Measurements from ENCODE around the gene LEFTY1. TPM values are rescaled to one million over a fixed set of nuclear protein-coding genes. Genes with fewer than 3 reads are reported as not detected.
A peak's percentile ranks its signal among the peaks of the same experiment; 100 is the strongest.

Gene LEFTY1
- total and polyA plus RNA-seq, 9 of the 15 experiments (the other 6 are each of a cell fraction or from before 2014, with no cell fraction given), result 0.07 to 0.24 (median 0.17) TPM; not detected in 5

DNA sequence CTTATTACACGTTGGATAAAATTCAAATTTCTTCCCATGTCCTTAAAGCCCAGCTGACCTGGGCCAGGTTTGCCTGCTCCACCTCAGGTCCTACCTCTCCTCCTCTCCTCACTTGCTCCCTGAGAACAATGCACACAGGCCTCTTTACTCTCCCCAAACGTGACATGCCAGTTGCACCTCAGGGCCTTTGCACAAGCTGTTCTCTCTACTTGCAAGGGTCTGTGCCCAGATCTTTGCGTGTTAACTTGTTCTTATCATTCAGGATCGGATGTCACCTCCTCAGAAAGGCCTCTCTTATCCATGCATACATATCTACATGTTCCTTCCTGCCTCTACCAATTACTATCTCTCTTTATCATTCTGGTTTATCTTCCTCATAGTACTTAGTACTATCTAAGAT is 14.7 kb upstream of the LEFTY1 start (continued):
- TF ChIP-seq, protein P1, sequence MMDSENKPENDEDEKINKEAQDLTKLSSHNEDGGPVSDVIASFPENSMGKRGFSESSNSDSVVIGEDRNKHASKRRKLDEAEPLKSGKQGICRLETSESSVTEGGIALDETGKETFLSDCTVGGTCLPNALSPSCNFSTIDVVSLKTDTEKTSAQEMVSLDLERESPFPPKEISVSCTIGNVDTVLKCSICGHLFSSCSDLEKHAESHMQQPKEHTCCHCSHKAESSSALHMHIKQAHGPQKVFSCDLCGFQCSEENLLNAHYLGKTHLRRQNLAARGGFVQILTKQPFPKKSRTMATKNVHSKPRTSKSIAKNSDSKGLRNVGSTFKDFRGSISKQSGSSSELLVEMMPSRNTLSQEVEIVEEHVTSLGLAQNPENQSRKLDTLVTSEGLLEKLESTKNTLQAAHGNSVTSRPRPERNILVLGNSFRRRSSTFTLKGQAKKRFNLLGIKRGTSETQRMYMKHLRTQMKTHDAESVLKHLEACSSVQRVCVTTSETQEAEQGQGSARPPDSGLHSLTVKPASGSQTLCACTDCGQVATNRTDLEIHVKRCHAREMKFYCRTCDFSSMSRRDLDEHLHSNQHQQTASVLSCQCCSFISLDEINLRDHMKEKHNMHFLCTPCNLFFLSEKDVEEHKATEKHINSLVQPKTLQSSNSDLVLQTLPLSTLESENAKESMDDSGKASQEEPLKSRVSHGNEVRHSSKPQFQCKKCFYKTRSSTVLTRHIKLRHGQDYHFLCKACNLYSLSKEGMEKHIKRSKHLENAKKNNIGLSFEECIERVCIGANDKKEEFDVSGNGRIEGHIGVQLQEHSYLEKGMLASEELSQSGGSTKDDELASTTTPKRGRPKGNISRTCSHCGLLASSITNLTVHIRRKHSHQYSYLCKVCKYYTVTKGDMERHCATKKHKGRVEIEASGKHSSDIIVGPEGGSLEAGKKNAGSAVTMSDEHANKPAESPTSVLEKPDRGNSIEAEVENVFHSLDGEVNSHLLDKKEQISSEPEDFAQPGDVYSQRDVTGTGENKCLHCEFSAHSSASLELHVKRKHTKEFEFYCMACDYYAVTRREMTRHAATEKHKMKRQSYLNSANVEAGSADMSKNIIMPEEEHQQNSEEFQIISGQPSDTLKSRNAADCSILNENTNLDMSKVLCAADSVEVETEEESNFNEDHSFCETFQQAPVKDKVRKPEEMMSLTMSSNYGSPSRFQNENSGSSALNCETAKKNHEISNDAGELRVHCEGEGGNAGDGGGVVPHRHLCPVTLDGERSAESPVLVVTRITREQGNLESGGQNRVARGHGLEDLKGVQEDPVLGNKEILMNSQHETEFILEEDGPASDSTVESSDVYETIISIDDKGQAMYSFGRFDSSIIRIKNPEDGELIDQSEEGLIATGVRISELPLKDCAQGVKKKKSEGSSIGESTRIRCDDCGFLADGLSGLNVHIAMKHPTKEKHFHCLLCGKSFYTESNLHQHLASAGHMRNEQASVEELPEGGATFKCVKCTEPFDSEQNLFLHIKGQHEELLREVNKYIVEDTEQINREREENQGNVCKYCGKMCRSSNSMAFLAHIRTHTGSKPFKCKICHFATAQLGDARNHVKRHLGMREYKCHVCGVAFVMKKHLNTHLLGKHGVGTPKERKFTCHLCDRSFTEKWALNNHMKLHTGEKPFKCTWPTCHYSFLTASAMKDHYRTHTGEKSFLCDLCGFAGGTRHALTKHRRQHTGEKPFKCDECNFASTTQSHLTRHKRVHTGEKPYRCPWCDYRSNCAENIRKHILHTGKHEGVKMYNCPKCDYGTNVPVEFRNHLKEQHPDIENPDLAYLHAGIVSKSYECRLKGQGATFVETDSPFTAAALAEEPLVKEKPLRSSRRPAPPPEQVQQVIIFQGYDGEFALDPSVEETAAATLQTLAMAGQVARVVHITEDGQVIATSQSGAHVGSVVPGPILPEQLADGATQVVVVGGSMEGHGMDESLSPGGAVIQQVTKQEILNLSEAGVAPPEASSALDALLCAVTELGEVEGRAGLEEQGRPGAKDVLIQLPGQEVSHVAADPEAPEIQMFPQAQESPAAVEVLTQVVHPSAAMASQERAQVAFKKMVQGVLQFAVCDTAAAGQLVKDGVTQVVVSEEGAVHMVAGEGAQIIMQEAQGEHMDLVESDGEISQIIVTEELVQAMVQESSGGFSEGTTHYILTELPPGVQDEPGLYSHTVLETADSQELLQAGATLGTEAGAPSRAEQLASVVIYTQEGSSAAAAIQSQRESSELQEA (IDR thresholded peaks at IDR 0.05; ENCODE audit: low read depth), result no peak
- TF ChIP-seq BCOR (IDR thresholded peaks at IDR 0.05) (peak; percentile 73), DPF2 (IDR thresholded peaks at IDR 0.05) (no peak), ZKSCAN3 (CRISPR knock-in tag; IDR thresholded peaks at IDR 0.05) (no peak), ZZZ3 (IDR thresholded peaks at IDR 0.05) (no peak), MAZ (CRISPR knock-in tag; conservative IDR thresholded peaks at IDR 0.05 in 1 of 2, IDR thresholded peaks at IDR 0.05 in 1 of 2) (no peak), HMG20A (CRISPR knock-in tag; conservative IDR thresholded peaks at IDR 0.05) (no peak), RNF2 (IDR thresholded peaks at IDR 0.05) (no peak), ZC3H8 (IDR thresholded peaks at IDR 0.05) (no peak), RUNX1 (IDR thresholded peaks at IDR 0.05; ENCODE audit: low read depth) (no peak), SAP30 (IDR thresholded peaks at IDR 0.05; ENCODE audit: borderline replicate concordance, insufficient read depth, low read depth, low read length, poor library complexity, severe bottlenecking) (no peak), BRCA1 (IDR thresholded peaks at IDR 0.05) (no peak), BRCA1 (CRISPR knock-in tag; IDR thresholded peaks at IDR 0.05) (no peak)
- TF ChIP-seq, protein P2, sequence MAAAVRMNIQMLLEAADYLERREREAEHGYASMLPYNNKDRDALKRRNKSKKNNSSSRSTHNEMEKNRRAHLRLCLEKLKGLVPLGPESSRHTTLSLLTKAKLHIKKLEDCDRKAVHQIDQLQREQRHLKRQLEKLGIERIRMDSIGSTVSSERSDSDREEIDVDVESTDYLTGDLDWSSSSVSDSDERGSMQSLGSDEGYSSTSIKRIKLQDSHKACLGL (CRISPR knock-in tag; IDR thresholded peaks at IDR 0.05; ENCODE audit: borderline replicate concordance, poor library complexity, severe bottlenecking), result no peak
- TF ChIP-seq, protein P3, sequence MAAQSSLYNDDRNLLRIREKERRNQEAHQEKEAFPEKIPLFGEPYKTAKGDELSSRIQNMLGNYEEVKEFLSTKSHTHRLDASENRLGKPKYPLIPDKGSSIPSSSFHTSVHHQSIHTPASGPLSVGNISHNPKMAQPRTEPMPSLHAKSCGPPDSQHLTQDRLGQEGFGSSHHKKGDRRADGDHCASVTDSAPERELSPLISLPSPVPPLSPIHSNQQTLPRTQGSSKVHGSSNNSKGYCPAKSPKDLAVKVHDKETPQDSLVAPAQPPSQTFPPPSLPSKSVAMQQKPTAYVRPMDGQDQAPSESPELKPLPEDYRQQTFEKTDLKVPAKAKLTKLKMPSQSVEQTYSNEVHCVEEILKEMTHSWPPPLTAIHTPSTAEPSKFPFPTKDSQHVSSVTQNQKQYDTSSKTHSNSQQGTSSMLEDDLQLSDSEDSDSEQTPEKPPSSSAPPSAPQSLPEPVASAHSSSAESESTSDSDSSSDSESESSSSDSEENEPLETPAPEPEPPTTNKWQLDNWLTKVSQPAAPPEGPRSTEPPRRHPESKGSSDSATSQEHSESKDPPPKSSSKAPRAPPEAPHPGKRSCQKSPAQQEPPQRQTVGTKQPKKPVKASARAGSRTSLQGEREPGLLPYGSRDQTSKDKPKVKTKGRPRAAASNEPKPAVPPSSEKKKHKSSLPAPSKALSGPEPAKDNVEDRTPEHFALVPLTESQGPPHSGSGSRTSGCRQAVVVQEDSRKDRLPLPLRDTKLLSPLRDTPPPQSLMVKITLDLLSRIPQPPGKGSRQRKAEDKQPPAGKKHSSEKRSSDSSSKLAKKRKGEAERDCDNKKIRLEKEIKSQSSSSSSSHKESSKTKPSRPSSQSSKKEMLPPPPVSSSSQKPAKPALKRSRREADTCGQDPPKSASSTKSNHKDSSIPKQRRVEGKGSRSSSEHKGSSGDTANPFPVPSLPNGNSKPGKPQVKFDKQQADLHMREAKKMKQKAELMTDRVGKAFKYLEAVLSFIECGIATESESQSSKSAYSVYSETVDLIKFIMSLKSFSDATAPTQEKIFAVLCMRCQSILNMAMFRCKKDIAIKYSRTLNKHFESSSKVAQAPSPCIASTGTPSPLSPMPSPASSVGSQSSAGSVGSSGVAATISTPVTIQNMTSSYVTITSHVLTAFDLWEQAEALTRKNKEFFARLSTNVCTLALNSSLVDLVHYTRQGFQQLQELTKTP (IDR thresholded peaks at IDR 0.05; ENCODE audit: low read depth in 1 of 2, partially characterized antibody in 2 of 2), result no peak

Data from K562 (cell line).